ENCODE data around the gene UFSP2.

UFSP2 gene

DNA sequence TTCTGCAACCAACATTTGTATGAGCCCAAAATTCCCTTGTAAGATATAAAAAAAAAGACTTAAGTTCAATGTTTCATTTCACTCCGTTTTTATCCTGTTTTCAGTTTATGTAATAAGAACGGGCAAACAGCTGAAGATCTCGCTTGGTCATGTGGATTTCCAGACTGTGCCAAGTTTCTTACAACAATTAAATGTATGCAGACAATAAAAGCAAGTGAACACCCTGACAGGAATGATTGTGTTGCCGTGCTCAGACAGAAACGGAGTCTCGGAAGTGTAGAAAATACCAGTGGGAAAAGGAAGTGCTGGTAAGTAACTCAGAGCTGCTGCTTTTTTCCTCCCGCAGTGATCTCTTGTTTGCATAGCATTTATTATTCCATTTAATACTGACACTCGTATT, 26.3 kb downstream of the UFSP2 start:
- peaks cover 6 to 57% of the 10 kb centered on the region in 2 experiments for H3K36me3 ChIP-seq (ENCODE audit: control insufficient read depth in 1 of 2, insufficient read depth in 2 of 2, low read depth in 1 of 2, low read length in 2 of 2)
- no peak overlapping the region for H4K8ac ChIP-seq (ENCODE audit: low read length)
- H3K27ac ChIP-seq (ENCODE audit: low read length, poor library complexity, severe bottlenecking) = no peak overlapping the region
- no peak overlapping the region for H3K18ac ChIP-seq (ENCODE audit: low read depth in 1 of 2, low read length in 2 of 2)
- H3K4me2 ChIP-seq (ENCODE audit: low read length, poor library complexity, severe bottlenecking) = no peak overlapping the region
- no peak overlapping the region for H2AFZ ChIP-seq (ENCODE audit: low read depth, low read length)
- no peak overlapping the region for H2BK12ac ChIP-seq (ENCODE audit: low read length in 2 of 2)
- H2BK120ac ChIP-seq (ENCODE audit: low read depth, low read length) = no peak overlapping the region
- H3K9ac ChIP-seq (ENCODE audit: low read length) = no peak overlapping the region
- DNase-seq = no peak
- no peak overlapping the region for H2AK5ac ChIP-seq (ENCODE audit: low read length, severe bottlenecking)
- H3K4ac ChIP-seq (ENCODE audit: low read depth in 1 of 2, low read length in 2 of 2) = no peak overlapping the region
- H2BK15ac ChIP-seq (ENCODE audit: low read depth, poor library complexity, severe bottlenecking) = no peak overlapping the region
- H3K14ac ChIP-seq (ENCODE audit: low read length in 2 of 2) = no peak overlapping the region
- no peak overlapping the region for H4K91ac ChIP-seq (ENCODE audit: low read length)
- H2BK5ac ChIP-seq (ENCODE audit: low read depth, low read length, poor library complexity, severe bottlenecking) = no peak overlapping the region
- no peaks in the 10 kb centered on the region for H3K9me3 ChIP-seq (ENCODE audit: control insufficient read depth, low read length)
- H3K23ac ChIP-seq (ENCODE audit: low read length in 2 of 2) = no peak overlapping the region
- no peaks in the 10 kb centered on the region for H3K79me1 ChIP-seq (replicated peaks; ENCODE audit: low read length, poor library complexity, severe bottlenecking)
- WGBS = 95% methylated on average over 6 of the region's 8 CpGs
- peaks cover 4% of the 10 kb centered on the region for H3K4me1 ChIP-seq (ENCODE audit: control insufficient read depth, insufficient read depth, low read depth, low read length)
- no peak overlapping the region for H3K4me3 ChIP-seq (ENCODE audit: insufficient read depth in 1 of 2, low read depth in 1 of 2, low read length in 2 of 2)
- no peaks in the 10 kb centered on the region for H3K27me3 ChIP-seq (ENCODE audit: control insufficient read depth in 1 of 2, insufficient read depth in 1 of 2, low read length in 2 of 2)

GRCh38 chr4:185398618-185399017, 27.1 kb downstream of the UFSP2 start:
- no peak overlapping the region for H4K8ac ChIP-seq (ENCODE audit: low read length)

GRCh38 chr4:185396724-185397385, 28.9 kb downstream of the UFSP2 start, which contains the start of gene ANKRD37:
ANKRD37 (plus strand) TSS chr4:185396841; CDS start chr4:185396924, 83 bp downstream.
- H2BK15ac ChIP-seq (ENCODE audit: low read depth, poor library complexity, severe bottlenecking) = peak within 1 kb of the TSS; percentile 63
- peak within 1 kb of the TSS; percentile 91 for H2BK5ac ChIP-seq (ENCODE audit: low read depth, low read length, poor library complexity, severe bottlenecking)
- H3K14ac ChIP-seq (ENCODE audit: low read length in 2 of 2) = peak within 1 kb of the TSS in 1 of 2 experiments; percentile 56
- 7% methylated on average over 37 of the region's 38 CpGs for WGBS
- H3K27me3 ChIP-seq (ENCODE audit: control insufficient read depth in 1 of 2, insufficient read depth in 1 of 2, low read length in 2 of 2) = no peaks in the 10 kb centered on the region
- no peak within 1 kb of the TSS for H2AK5ac ChIP-seq (ENCODE audit: low read length, severe bottlenecking)
- peak within 1 kb of the TSS; percentile 95 for H3K4me2 ChIP-seq (ENCODE audit: low read length, poor library complexity, severe bottlenecking)
- H2BK12ac ChIP-seq (ENCODE audit: low read length in 2 of 2) = peak within 1 kb of the TSS; percentile 2 to 10
- peak within 1 kb of the TSS; percentile 52 for H4K8ac ChIP-seq (ENCODE audit: low read length)
- peak within 1 kb of the TSS; percentile 54 to 57 for H3K4ac ChIP-seq (ENCODE audit: low read depth in 1 of 2, low read length in 2 of 2)
- peak within 1 kb of the TSS in 1 of 2 experiments; percentile 59 for H3K23ac ChIP-seq (ENCODE audit: low read length in 2 of 2)
- peak within 1 kb of the TSS; percentile 75 to 81 for H3K18ac ChIP-seq (ENCODE audit: low read depth in 1 of 2, low read length in 2 of 2)
- peak within 1 kb of the TSS; percentile 65 for H3K27ac ChIP-seq (ENCODE audit: low read length, poor library complexity, severe bottlenecking)
- H2AFZ ChIP-seq (ENCODE audit: low read depth, low read length) = peak within 1 kb of the TSS; percentile 91
- no peaks in the 10 kb centered on the region for H3K79me1 ChIP-seq (replicated peaks; ENCODE audit: low read length, poor library complexity, severe bottlenecking)
- H2BK120ac ChIP-seq (ENCODE audit: low read depth, low read length) = peak within 1 kb of the TSS; percentile 29
- peaks cover 4% of the 10 kb centered on the region for H3K4me1 ChIP-seq (ENCODE audit: control insufficient read depth, insufficient read depth, low read depth, low read length)
- peak within 1 kb of the TSS; percentile 86 for H4K91ac ChIP-seq (ENCODE audit: low read length)
- no peaks in the 10 kb centered on the region for H3K9me3 ChIP-seq (ENCODE audit: control insufficient read depth, low read length)
- peaks cover 2 to 32% of the 10 kb centered on the region in 2 experiments for H3K36me3 ChIP-seq (ENCODE audit: control insufficient read depth in 1 of 2, insufficient read depth in 2 of 2, low read depth in 1 of 2, low read length in 2 of 2)
- H3K4me3 ChIP-seq (ENCODE audit: insufficient read depth in 1 of 2, low read depth in 1 of 2, low read length in 2 of 2) = peak within 1 kb of the TSS; percentile 81 to 85
- DNase-seq = peak; percentile 45
- H3K9ac ChIP-seq (ENCODE audit: low read length) = peak within 1 kb of the TSS; percentile 94

More at GRCh38 chr4:185398618-185399017, 27.1 kb downstream of the UFSP2 start:
- DNase-seq = no peak
- no peak overlapping the region for H3K23ac ChIP-seq (ENCODE audit: low read length in 2 of 2)
- no peak overlapping the region for H2AFZ ChIP-seq (ENCODE audit: low read depth, low read length)
- H3K9ac ChIP-seq (ENCODE audit: low read length) = peak overlapping the region; percentile 71
- H2BK12ac ChIP-seq (ENCODE audit: low read length in 2 of 2) = no peak overlapping the region
- no peak overlapping the region for H2AK5ac ChIP-seq (ENCODE audit: low read length, severe bottlenecking)
- peaks cover 4% of the 10 kb centered on the region for H3K4me1 ChIP-seq (ENCODE audit: control insufficient read depth, insufficient read depth, low read depth, low read length)
- no peaks in the 10 kb centered on the region for H3K9me3 ChIP-seq (ENCODE audit: control insufficient read depth, low read length)
- H3K14ac ChIP-seq (ENCODE audit: low read length in 2 of 2) = no peak overlapping the region
- H2BK5ac ChIP-seq (ENCODE audit: low read depth, low read length, poor library complexity, severe bottlenecking) = no peak overlapping the region
- no peak overlapping the region for H3K18ac ChIP-seq (ENCODE audit: low read depth in 1 of 2, low read length in 2 of 2)
- H3K4me3 ChIP-seq (ENCODE audit: insufficient read depth in 1 of 2, low read depth in 1 of 2, low read length in 2 of 2) = no peak overlapping the region
- no peak overlapping the region for H3K4ac ChIP-seq (ENCODE audit: low read depth in 1 of 2, low read length in 2 of 2)
- no peak overlapping the region for H2BK15ac ChIP-seq (ENCODE audit: low read depth, poor library complexity, severe bottlenecking)
- no peak overlapping the region for H4K91ac ChIP-seq (ENCODE audit: low read length)
- WGBS = 100% methylated on average over 2 of the region's 2 CpGs
- peaks cover 3 to 49% of the 10 kb centered on the region in 2 experiments for H3K36me3 ChIP-seq (ENCODE audit: control insufficient read depth in 1 of 2, insufficient read depth in 2 of 2, low read depth in 1 of 2, low read length in 2 of 2)
- no peaks in the 10 kb centered on the region for H3K27me3 ChIP-seq (ENCODE audit: control insufficient read depth in 1 of 2, insufficient read depth in 1 of 2, low read length in 2 of 2)
- no peak overlapping the region for H2BK120ac ChIP-seq (ENCODE audit: low read depth, low read length)
- H3K79me1 ChIP-seq (replicated peaks; ENCODE audit: low read length, poor library complexity, severe bottlenecking) = no peaks in the 10 kb centered on the region
- H3K27ac ChIP-seq (ENCODE audit: low read length, poor library complexity, severe bottlenecking) = no peak overlapping the region
- H3K4me2 ChIP-seq (ENCODE audit: low read length, poor library complexity, severe bottlenecking) = no peak overlapping the region

- peak overlapping the region in 1 of 2 experiments; percentile 56 for H3K14ac ChIP-seq (ENCODE audit: low read length in 2 of 2)
- H3K79me1 ChIP-seq (replicated peaks; ENCODE audit: low read length, poor library complexity, severe bottlenecking) = no peaks in the 10 kb centered on the region
- peak overlapping the region; percentile 95 for H3K4me2 ChIP-seq (ENCODE audit: low read length, poor library complexity, severe bottlenecking)
- peak overlapping the region; percentile 75 to 81 for H3K18ac ChIP-seq (ENCODE audit: low read depth in 1 of 2, low read length in 2 of 2)
- no peaks in the 10 kb centered on the region for H3K27me3 ChIP-seq (ENCODE audit: control insufficient read depth in 1 of 2, insufficient read depth in 1 of 2, low read length in 2 of 2)
- H3K4me1 ChIP-seq (ENCODE audit: control insufficient read depth, insufficient read depth, low read depth, low read length) = peaks cover 4% of the 10 kb centered on the region
- peaks cover 0 to 25% of the 10 kb centered on the region in 2 experiments for H3K36me3 ChIP-seq (ENCODE audit: control insufficient read depth in 1 of 2, insufficient read depth in 2 of 2, low read depth in 1 of 2, low read length in 2 of 2)
- H2AFZ ChIP-seq (ENCODE audit: low read depth, low read length) = peak overlapping the region; percentile 91
- peak; percentile 96 for DNase-seq
- peak overlapping the region; percentile 2 to 10 for H2BK12ac ChIP-seq (ENCODE audit: low read length in 2 of 2)
- under 1% methylated on average over 92 of the region's 98 CpGs for WGBS
- peak overlapping the region; percentile 86 for H4K91ac ChIP-seq (ENCODE audit: low read length)
- peak overlapping the region; percentile 65 for H3K27ac ChIP-seq (ENCODE audit: low read length, poor library complexity, severe bottlenecking)
- peak overlapping the region; percentile 52 for H4K8ac ChIP-seq (ENCODE audit: low read length)
- no peaks in the 10 kb centered on the region for H3K9me3 ChIP-seq (ENCODE audit: control insufficient read depth, low read length)
- H2BK5ac ChIP-seq (ENCODE audit: low read depth, low read length, poor library complexity, severe bottlenecking) = peak overlapping the region; percentile 91
- peak overlapping the region; percentile 29 for H2BK120ac ChIP-seq (ENCODE audit: low read depth, low read length)
- peak overlapping the region; percentile 63 for H2BK15ac ChIP-seq (ENCODE audit: low read depth, poor library complexity, severe bottlenecking)
- no peak overlapping the region for H2AK5ac ChIP-seq (ENCODE audit: low read length, severe bottlenecking)
- H3K23ac ChIP-seq (ENCODE audit: low read length in 2 of 2) = peak overlapping the region in 1 of 2 experiments; percentile 59
- H3K9ac ChIP-seq (ENCODE audit: low read length) = peak overlapping the region; percentile 94
- peak overlapping the region; percentile 54 to 57 for H3K4ac ChIP-seq (ENCODE audit: low read depth in 1 of 2, low read length in 2 of 2)
- H3K4me3 ChIP-seq (ENCODE audit: insufficient read depth in 1 of 2, low read depth in 1 of 2, low read length in 2 of 2) = peak overlapping the region; percentile 81 to 85
Measured at GRCh38 chr4:185395956-185396723, 29.6 kb downstream of the UFSP2 start.
